AG09309 (cell line): ENCODE results near the gene ATP8A2.
"Not testable (repeated sequence)": the region's sequence is repeated elsewhere in the genome, so short reads cannot be mapped to it uniquely, and the experiment has no call there.

Experiments
- DNase-seq: peaks from one replicate; pipeline ENCODE4 v3.0.0-alpha.2; 2010; ENCODE audit warnings: low read depth
- H3K4me3 ChIP-seq: 2 replicates; pipeline ENCODE4 v1.5.1; 2011; ENCODE audit warnings: mild to moderate bottlenecking, low read depth, low read length, moderate library complexity; ENCODE audit not compliant: control insufficient read depth
- TF ChIP-seq, protein P1 (sequence below): IDR thresholded peaks from 2 replicates; pipeline ENCODE4 v1.5.1; 2011; ENCODE audit warnings: mild to moderate bottlenecking, low read depth, low read length, inconsistent platforms; ENCODE audit not compliant: insufficient read depth, control insufficient read depth; ENCODE audit errors: missing control alignments

Gene ATP8A2

DNA sequence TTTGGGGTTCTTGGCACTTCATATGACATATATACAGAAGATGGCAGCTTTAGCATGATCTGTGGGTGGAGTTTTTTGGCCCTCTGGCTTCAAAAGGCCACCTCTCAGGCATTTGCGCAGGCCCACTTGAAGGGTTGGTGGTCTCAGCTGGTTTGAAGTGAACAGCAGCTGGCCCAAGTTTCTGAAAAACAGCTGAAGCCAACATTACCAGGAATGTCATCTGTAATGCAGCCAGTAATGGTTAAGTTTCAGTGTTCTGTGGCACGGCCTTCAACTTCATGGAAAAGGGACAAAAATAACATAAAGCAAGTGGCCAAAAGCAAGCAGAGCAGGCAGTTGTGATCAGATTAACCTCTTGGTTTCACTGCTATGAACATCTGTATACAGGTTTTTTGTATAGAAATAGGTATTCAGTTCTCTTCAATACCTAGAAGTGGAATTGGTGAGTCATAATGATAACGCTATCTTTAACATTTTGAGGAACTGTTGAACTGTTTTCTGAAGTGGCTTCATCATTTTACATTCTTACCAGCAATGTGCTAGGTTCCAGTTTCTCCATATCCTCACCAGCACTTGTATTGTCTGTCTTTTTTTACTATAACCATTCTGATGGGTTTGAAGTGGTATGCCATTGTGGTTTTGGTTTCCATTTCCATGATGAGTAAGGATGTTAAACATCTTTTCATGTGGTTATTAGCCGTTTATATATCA lies 434.6 kb downstream of the ATP8A2 start:
- H3K4me3 ChIP-seq, result no peak overlapping the region
- TF ChIP-seq, protein P1, sequence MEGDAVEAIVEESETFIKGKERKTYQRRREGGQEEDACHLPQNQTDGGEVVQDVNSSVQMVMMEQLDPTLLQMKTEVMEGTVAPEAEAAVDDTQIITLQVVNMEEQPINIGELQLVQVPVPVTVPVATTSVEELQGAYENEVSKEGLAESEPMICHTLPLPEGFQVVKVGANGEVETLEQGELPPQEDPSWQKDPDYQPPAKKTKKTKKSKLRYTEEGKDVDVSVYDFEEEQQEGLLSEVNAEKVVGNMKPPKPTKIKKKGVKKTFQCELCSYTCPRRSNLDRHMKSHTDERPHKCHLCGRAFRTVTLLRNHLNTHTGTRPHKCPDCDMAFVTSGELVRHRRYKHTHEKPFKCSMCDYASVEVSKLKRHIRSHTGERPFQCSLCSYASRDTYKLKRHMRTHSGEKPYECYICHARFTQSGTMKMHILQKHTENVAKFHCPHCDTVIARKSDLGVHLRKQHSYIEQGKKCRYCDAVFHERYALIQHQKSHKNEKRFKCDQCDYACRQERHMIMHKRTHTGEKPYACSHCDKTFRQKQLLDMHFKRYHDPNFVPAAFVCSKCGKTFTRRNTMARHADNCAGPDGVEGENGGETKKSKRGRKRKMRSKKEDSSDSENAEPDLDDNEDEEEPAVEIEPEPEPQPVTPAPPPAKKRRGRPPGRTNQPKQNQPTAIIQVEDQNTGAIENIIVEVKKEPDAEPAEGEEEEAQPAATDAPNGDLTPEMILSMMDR, result no peak
- no peak for DNase-seq

DNA sequence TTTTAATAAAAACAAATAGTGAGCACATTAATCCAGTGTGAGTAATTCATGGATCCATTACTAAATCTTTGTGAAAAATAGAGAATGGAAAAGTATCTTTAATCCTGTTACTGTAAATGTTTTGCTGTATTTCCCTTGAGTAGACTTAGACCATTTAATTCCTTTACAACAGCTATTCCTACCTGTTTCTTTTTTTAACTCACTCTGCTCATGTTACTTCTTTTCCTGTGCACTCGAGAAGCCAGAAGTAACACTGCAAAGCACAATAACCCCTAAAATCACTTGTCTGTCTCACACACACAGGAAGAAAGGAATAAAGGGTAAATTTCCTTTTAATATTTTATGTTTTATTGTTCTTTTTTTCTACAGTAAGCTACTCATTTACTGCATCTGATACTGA lies 435.8 kb downstream of the ATP8A2 start:
- no peak overlapping the region for H3K4me3 ChIP-seq
- DNase-seq, result no peak
- TF ChIP-seq, protein P1, result no peak

DNA sequence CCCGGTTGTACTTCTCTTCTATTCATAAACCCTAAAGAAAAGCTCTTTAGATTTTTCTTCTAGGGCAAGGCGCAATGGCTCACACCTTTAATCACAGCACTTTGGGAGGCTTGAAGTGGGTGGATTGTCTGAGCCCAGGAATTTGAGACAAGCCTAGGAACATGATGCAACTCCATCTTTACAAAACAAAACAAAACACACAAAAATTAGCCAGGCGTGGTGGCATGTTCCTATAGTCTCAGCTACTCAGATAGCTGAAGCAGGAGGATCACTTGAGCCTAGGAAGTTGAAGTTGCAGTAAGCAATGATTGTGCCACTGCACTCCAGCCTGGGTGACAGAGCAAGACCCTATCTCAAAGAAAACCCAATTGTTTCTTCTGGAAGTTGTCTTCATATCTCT lies 439.7 kb downstream of the ATP8A2 start:
- TF ChIP-seq, protein P1, result no peak
- H3K4me3 ChIP-seq, result no peak overlapping the region
- no peak for DNase-seq

DNA sequence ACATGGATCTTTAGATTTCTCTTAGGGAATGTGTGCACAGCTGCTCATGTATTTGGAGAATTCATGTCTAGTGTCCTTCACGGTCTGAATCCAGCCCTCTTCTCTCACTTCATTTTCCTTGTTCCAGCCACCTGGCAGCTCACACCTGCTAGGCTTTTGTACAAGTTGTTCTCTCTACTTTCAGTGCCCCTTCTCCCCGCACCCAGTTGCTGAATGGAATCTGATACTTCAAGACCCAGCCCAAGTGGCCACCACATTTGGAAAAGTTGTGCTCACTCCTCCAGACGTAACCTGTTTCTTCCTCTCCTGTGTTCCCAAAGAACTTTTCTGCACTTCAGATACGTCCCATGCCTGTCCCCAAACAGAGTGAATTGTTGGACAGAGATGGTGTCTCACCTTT lies 444.5 kb downstream of the ATP8A2 start:
- DNase-seq, result no peak
- no peak overlapping the region for H3K4me3 ChIP-seq
- TF ChIP-seq, protein P1, result no peak

DNA sequence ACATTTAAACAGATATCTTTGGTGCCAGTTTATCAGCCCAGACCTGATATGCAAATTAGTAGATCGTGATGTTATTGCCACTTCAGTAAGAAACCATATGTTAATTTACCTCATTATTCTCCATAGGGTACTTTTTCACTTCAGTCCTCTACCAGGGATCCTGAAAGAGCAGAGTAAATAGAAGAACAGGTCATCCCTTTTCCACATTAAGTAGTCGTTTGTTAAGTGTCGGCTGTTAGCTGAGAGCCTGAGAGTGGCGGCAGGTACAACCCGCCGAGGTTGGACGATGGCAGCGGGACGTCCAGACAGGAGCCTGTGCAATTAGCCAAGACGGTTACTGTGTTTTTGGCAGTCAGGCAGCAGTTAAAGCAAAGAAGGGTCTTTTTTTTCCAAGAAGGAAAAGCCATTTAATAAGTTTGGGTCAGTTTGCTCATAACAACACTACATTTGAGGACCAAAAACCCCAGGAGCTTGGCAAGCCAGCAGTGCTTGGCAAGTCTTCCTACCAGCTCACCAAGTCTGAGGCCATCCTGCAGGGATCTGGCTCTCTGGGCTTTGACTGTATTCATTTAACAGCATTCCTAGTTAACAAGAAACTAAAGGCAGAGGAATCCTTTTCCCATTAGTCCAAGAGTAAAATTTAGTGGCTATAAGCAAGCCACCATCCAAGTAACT lies 448.2 kb downstream of the ATP8A2 start:
- no peak overlapping the region for H3K4me3 ChIP-seq
- DNase-seq, result no peak
- TF ChIP-seq, protein P1, result no peak

DNA sequence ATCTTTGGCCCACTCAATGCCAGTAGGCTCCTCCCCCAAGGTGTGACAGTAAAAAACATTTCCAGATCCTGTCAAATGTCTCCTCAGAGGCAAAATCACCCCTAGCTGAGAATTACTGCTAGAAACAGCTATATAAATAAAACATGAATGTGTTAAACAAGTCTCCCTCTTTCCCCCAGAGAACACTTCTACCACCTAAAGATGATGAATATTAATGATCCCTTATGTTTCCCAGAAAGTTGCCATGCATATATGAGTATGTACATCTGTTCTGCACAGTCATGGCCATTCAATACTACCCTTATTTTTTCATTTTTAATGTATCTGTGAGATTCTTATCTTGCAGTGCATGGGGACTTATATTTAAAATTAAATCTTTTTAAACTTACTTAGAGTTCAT lies 450.0 kb downstream of the ATP8A2 start:
- TF ChIP-seq, protein P1, result no peak
- H3K4me3 ChIP-seq, result no peak overlapping the region
- no peak for DNase-seq

DNA sequence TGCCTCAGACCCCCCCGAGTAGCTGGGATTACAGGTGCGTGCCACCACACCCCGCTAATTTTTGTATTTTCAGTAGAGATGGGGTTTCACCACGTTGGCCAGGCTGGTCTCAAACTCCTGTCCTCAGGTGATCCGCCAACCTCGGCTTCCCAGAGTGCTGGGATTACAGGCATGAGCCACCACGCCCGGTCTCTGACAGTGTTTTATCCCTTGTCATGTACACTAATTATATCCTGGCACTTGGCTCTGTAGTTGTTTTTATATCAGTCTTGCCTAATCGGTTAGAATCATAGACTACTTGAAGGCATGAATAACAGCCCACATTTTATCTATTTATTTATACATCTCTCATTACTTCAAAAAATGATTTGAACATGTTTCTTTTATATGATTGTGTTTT lies 455.4 kb downstream of the ATP8A2 start:
- not testable (repeated sequence) for DNase-seq, H3K4me3 ChIP-seq
